GM21381 (cell line): ENCODE results near the gene METTL24.

Experiments
- ATAC-seq: cut with Tn5 transposase; IDR thresholded peaks from one replicate; pipeline ENCODE4 v1.9.1; 2021; ENCODE audit warnings: mild to moderate bottlenecking, moderate library complexity; ENCODE audit not compliant: unreplicated experiment

Gene METTL24

GRCh38 chr6:110357664-110358552 lies at the start of gene METTL24:
Gene METTL24, minus strand, starts transcription at chr6:110358349. Its CDS starts 77 bp downstream, at chr6:110358272.
- ATAC-seq, result no peak

GRCh38 chr6:110404607-110405006 lies 46.5 kb upstream of the METTL24 start:
- no peak for ATAC-seq

GRCh38 chr6:110401585-110402176 lies 43.5 kb upstream of the METTL24 start:
- ATAC-seq, result no peak

GRCh38 chr6:110400208-110400607 lies 42.1 kb upstream of the METTL24 start:
- no peak for ATAC-seq

- ATAC-seq, result no peak
These were observed 41.3 kb upstream of the METTL24 start for GRCh38 chr6:110399219-110400071.

- no peak for ATAC-seq
These were observed 40.6 kb upstream of the METTL24 start for GRCh38 chr6:110398778-110399177.

GRCh38 chr6:110395221-110395620 lies 37.1 kb upstream of the METTL24 start:
- ATAC-seq, result no peak

- ATAC-seq, result no peak
These were observed 36.3 kb upstream of the METTL24 start for GRCh38 chr6:110394409-110394808.

- ATAC-seq, result no peak
These were observed 34.6 kb upstream of the METTL24 start for GRCh38 chr6:110392727-110393126.

GRCh38 chr6:110390404-110390803 lies 32.3 kb upstream of the METTL24 start:
- no peak for ATAC-seq

GRCh38 chr6:110389689-110390382 lies 31.7 kb upstream of the METTL24 start:
- no peak for ATAC-seq

GRCh38 chr6:110387986-110388385 lies 29.8 kb upstream of the METTL24 start:
- no peak for ATAC-seq

GRCh38 chr6:110385458-110385863 lies 27.3 kb upstream of the METTL24 start:
- no peak for ATAC-seq

- no peak for ATAC-seq
These were observed 20.4 kb upstream of the METTL24 start for GRCh38 chr6:110378552-110378951.

GRCh38 chr6:110369066-110369465 lies 10.9 kb upstream of the METTL24 start:
- no peak for ATAC-seq

- no peak for ATAC-seq
These were observed 10.1 kb upstream of the METTL24 start for GRCh38 chr6:110368284-110368683.

GRCh38 chr6:110367825-110368224 lies 9.7 kb upstream of the METTL24 start:
- ATAC-seq, result no peak

- no peak for ATAC-seq
These were observed 8.8 kb upstream of the METTL24 start for GRCh38 chr6:110366975-110367374.

GRCh38 chr6:110366256-110366655 lies 8.1 kb upstream of the METTL24 start:
- ATAC-seq, result no peak

GRCh38 chr6:110364364-110365105 lies 6.4 kb upstream of the METTL24 start:
- no peak for ATAC-seq
